ENCODE measurements around the gene MALRD1.
A peak's percentile ranks its signal among the peaks of the same experiment; 100 is the strongest.

MALRD1 gene

DNA sequence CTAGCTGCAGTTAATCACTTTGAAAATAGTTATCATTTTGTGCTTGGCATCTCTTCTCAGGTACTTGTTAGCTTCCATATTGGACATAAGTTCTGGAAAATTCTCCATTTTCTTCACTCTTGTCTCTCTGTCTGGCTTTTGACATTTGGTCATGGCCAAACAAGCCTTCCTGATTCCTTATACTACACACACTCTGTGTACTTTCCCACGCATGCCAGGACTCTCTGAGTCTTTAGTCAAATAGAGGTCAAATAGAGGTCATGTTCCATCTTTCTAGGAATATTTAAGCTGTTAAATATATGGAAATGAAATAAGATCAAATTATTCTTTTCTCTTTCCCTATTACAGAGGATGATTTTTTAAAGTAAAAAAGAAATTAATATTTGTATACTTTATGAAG lies 532.1 kb downstream of the MALRD1 start:
- ATAC-seq: no peak

- no peak for ATAC-seq
Observed at GRCh38 chr10:19588608-19589007, 540.0 kb downstream of the MALRD1 start.

DNA sequence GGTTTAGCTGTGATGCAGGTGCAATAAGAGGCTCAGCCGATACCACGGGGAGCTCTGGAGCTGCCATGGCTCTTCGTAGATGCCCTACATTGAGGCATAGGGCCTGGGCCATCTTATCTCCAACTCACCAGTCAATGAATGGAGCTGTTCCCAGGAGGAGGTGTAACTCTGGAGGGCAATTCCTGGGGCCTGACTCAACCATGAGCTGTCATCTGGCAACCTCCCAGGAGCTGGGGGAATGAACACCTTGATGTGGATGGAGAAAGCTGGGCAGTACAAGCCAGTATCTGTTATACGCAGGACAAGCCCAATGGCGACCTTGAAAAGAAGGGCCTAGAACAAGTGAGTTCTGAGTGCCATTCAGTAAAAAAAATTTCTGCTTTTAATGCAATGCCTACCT lies 543.7 kb downstream of the MALRD1 start:
- no peak for ATAC-seq

DNA sequence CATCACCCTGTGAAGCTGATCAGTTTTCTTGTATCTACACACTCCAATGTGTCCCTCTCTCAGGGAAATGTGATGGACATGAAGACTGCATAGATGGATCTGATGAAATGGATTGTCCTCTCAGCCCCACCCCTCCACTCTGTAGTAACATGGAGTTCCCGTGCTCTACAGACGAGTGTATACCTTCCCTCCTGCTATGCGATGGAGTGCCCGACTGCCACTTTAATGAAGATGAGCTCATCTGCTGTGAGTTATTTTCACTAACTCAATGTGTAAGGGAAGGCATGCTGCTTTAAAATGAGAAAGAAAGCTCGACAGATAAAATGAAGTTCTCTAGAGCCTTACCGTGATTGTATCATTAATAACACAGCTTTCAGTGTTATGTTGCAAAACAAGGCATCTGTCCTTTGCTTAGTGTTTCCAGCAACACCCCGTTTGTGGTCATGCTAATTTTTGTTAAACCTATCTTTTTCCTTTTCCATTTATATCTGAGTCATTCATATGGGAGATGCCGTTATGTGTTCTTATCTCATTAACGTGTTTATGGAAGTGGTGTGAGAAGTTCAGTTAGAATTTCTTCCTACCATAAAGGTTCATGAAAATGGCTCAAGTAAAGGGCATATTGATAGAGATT lies 546.7 kb downstream of the MALRD1 start:
- no peak for ATAC-seq

DNA sequence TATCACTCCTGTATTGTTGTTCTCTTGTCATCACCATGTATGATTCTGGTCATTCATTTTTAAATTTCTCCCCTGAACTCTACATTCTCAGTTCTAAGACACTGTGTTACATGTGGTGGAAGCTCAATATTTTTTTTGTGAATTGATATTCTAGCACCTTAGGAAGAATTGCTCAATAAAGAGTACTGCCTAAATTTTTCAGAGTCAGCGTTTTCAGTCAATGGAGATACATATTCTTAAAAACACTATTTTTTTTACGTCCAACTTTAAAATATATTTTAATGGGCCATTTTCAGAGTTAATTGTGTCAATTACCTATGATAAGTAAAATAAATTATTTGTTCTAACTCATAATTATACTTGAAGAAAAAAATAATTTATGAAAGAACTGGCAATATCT lies 557.2 kb downstream of the MALRD1 start:
- ATAC-seq: no peak

- ATAC-seq: no peak
Observed at GRCh38 chr10:19606968-19607367, 558.4 kb downstream of the MALRD1 start.

DNA sequence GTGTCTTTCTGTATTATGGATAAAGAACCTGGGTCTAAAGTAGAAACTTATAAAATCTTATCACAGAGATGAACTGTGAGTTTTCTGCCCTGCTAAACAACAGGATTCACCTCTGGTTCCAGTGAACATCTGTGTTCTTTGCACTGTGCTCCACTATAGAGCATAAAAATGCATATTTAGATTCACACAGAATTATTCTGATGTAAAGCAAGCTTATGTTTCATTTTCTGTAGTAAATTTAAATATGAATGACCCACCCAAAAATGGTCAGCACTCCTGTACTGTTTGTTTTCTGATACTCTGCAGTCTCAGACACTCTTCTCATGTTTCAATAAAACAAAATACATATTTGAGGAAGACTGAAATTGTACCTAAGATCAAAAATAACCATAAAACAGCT lies 563.2 kb downstream of the MALRD1 start:
- ATAC-seq: no peak

DNA sequence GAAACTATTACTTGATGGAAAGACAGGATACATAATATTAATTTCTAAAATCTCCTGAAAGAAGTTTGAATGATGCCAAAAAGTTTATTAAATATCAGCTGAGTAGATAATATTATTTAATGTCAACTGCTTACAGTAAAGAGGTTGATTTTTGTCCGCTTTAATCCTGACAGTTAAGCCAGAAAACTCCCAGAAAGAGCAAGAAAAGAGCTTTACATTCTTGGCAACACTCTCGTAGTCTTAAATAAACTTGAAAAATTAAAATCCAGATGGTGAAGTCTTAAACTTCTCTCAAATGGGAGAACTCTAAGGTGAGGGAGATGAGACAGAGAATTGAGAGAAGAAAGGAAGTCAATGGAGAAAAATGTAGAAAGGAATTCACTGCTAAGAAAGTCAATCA lies 568.4 kb downstream of the MALRD1 start:
- ATAC-seq: no peak

- ATAC-seq: no peak
Observed at GRCh38 chr10:19620811-19621210, 572.2 kb downstream of the MALRD1 start.

DNA sequence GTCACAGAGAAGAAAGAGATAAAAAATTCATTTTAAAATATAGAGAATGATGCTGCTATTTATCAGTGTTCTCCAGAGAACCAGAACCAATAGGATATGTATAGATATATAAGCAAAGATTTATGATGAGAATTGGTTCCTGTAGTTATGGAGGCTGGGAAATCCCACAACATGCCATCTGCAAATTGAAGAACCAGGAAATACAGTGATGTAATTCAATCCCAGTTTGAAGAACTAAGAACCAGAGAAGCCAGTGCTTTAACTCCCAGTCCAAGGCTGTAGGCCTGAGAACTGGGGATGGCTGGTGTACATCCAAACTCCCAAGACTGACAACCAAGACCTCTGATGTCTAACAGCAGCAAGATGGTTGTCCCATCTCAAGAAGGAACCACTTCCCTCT lies 574.7 kb downstream of the MALRD1 start:
- no peak for ATAC-seq

DNA sequence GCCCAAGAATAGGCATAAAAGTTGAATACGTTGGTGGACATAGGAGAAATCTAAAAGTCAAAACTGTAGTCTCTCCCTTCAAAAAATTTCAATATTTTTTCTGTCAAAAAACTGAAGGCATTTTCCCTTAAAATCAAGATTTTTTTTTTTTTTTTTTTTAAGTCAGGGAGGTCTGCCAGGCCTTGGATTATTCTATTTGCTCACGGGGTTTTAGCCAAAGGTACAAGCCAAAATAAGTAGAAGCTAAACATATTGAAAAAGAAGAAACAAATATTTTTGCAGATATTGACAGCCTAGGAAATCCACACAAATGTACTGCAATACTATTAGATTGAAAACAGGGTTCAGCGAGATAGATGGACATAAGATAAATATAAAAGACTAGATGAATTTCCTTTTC lies 577.6 kb downstream of the MALRD1 start:
- ATAC-seq: no peak

DNA sequence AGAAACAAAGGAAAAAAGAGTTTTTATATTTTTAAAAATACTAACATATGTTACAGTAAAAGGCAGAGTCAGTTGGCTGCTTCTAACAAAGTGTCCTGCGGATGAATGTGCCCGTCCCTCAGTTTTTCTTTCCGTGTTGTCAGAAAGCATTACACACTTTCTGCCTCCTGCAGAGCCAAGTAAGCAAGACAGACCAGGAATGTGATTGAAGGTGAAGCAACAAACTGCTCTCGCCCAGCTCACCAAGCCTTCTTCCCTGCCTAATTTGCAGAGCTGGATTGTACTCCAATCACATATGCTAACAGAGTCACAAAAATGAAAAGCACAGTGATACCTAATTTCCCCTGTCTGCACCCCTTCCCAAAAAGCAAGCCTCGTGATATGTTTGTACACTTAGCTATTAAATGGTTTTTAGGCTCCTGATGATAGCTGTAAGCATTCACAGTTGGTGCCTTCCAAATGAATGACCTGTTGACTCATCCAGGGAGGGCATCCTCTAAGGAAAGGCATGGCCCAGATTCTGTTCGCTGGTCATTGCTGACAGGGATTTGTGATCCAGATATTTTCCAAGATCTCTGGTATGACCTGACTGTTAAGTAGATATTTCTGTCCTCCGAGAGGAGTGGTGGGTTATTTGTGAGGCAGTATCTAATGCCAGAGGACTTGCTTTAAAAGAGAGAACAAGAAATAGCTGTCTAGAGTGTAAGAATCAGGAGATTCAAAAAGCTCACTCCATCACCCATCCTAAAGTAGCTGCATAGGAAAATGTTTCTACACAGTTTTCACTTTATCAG lies 580.4 kb downstream of the MALRD1 start:
- no peak for ATAC-seq

DNA sequence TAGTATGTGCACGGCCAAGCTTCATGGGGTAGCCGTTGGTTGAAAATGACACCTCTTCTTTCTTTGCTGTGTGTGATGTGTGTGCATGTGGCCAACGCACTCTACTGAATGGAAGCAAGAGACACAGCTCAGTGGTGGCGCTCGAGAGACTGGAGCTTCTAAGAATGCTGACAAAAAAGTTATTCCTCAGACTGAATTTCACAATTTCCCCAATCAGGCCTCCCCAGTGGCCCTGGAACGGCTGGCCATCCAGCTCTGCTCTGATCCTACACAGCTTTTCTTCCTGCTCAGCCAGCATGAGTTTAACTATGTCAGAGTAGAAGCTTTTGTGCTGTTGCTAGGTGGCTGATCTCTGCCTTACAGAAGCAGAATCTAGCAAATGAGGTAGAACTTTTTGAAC lies 581.0 kb downstream of the MALRD1 start:
- ATAC-seq: peak in 1 of 2 donors; percentile 13

DNA sequence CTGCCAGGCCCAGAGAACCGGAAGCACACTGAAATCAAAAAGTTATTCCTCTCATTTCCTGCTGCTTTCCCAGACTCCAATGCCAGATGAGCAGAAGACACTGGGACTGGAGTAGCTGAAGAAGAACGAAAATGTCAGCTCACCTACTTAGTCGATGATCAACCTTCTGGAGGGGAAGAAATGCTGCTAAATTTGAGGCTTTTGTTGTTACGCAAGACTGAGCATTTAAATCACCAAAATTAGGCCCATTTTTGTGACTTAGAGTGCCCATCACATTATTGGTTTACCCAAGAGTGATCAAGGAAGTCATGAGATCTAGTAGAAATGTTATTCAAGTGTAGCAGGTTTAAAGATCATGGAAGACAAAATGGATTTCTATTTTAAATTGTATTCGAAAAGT lies 585.6 kb downstream of the MALRD1 start:
- no peak for ATAC-seq

GRCh38 chr10:19638182-19638895 lies 589.7 kb downstream of the MALRD1 start:
- ATAC-seq: no peak

DNA sequence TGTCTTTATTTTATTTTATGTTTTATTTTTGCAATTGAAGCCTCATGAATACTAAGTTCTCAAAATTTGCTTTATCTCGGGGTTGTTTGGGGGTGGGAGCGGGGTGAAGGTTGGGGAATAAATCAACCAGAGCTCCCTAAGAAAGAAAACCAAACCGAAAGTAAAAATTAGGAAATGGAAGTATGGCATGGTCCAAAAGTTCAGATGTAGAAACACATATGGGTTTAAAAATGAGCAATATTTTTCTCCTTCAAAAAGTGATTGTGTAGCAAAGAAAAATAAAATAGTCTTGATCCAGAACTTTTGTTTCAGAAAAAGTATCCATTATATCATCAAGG lies 590.3 kb downstream of the MALRD1 start:
- no peak for ATAC-seq

GRCh38 chr10:19640566-19641263 lies 592.1 kb downstream of the MALRD1 start:
- no peak for ATAC-seq

DNA sequence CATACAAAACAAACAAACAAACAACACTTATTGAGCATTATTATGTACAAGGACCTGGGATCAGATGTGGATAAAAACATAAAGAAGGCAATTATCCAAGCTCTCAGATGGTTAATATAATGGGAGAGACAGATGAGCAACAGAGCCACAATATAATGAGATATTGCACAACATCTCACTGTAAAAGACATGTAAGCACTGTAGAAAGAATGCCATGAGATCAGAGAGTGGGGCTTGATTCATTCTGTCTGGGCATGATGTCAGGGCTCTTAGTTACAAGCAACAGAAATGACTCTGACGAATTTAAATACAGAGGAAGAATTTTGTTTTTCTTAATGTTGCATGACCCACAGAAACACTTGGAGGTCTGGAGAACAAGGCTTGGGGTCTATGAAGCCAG lies 602.9 kb downstream of the MALRD1 start:
- ATAC-seq: no peak

GRCh38 chr10:19652750-19653149 lies 604.1 kb downstream of the MALRD1 start:
- ATAC-seq: no peak

GRCh38 chr10:19653931-19654330 lies 605.3 kb downstream of the MALRD1 start:
- no peak for ATAC-seq

DNA sequence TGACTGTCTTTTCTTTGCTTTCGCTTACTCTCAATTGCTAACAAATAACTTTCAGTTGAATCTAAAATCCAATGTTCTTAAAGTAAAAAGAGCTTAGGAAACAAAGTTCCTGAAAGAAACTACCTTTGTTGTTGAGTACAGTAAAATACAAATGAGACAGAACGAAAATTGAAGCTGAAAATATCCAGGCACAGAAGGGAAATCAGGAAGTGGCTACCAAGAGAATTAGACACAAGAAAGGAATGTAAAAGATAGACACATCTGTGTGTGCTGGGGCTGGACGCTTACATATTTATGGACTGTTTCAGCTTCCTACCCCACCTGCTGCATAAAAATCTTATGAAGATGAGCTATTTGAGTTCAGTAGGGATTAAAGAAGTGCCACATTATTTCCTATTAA lies 606.0 kb downstream of the MALRD1 start:
- no peak for ATAC-seq

- no peak for ATAC-seq
Observed at GRCh38 chr10:19656420-19657042, 607.9 kb downstream of the MALRD1 start.

- ATAC-seq: no peak
Observed at GRCh38 chr10:19658131-19658530, 609.5 kb downstream of the MALRD1 start.

All from activated CD4-positive, CD25-positive, alpha-beta regulatory T cell treated with anti-CD3 and anti-CD28 coated beads, Interleukin-2, amount 50 U/mL, for 24 hours (primary cell).